ENCODE measurements around the gene C1orf159.
"Not testable (repeated sequence)": the region's sequence is repeated elsewhere in the genome, so short reads cannot be mapped to it uniquely, and the experiment has no call there.

The C1orf159 gene

DNA sequence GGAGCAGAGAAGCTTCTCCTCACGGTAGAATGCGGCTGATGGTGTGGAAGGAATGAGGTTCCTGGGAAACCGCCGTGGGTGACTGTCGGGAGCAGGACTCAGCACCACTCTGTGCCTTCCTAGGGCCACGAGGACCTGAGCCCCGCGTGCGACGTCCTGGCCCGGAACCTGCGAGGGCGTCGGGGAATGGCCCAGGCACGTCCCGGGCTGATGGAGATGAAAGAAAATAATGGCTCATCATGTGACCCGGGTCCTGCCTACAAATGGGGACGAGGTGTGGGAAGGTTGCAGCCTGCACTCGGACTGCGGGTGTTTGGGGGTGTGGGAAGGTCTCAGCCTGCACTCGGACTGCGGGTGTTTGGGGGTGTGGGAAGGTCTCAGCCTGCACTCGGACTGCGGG is 32.7 kb upstream of the C1orf159 start:
- no peak for FAIRE-seq

DNA sequence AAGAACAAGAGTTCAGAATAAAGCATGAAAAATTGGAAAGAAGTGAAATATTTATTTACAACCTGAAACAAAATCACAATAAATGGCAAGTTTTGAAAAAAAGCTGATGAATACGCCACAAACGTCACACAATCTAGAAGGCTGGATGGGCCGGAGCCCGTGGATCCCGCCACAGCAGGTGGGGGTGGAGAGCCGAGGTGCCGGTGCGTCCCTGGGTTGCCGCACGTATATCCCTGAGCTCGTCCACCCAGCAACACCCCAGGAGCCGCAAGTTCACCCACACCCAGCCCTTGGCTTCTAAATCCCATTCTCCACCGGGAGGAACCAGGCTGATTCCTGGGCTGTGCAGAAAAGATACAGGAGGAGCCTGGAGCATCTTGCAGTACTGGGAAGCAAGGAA is 32.2 kb upstream of the C1orf159 start:
- no peak for FAIRE-seq

DNA sequence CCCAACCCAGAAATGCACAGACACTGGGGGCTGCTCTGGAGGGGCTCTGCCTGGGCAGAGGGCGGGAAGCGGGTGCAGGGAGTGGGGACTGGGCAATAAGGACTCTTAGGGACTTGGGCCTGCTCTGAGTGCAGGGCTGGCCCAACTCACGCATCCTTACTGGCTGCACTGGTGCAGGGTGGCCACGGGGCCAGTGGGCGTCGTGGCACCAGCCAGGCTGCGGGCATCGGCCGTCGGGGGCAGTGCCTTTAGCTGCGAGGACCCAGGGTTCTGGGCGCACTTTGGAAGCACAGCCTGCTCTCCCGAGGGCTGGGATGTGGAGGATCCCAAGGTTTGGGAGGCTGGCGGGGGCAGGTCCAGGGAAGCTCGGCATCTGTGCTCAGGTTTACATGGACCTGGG is 30.7 kb upstream of the C1orf159 start:
- no peak for FAIRE-seq

DNA sequence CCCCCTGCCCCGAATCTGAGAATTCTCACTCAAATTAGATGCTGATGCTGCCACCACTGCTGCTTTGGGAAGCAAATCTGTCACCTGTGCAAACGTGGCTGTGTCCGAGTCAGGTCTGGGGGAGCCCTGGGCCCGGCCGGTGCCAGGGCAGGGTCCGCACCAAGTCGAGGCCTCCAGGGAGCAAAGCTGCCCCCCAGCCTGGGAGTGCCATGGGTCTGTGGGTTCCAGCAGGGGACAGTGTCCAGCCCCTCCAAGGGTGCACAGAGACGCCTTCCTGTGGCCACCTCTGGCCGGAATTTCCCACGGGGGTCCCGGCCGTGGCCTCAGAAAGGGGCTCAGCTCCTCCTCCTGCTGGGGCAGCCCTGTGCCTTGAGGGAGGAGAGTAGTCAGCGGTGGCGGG is 30.1 kb upstream of the C1orf159 start:
- FAIRE-seq: no peak

DNA sequence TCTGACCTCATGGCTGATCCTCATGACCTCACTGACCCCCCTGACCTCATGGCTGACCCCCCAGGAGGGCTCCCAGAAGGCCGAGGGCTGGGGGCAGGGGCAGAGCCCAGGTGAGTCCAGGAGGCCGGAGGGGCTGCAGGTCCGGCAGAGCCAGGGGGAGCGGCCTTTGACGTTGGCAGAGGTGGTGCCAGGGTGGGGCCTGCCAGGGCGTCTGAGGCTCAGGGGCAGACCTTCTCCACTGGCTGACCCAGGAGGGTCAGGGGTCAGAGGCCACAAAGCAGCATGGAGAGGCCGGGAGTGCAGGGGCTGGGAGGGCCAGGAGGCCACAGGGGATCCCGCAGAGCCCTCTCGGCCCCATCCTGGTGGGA is 29.6 kb upstream of the C1orf159 start:
- no peak for FAIRE-seq

DNA sequence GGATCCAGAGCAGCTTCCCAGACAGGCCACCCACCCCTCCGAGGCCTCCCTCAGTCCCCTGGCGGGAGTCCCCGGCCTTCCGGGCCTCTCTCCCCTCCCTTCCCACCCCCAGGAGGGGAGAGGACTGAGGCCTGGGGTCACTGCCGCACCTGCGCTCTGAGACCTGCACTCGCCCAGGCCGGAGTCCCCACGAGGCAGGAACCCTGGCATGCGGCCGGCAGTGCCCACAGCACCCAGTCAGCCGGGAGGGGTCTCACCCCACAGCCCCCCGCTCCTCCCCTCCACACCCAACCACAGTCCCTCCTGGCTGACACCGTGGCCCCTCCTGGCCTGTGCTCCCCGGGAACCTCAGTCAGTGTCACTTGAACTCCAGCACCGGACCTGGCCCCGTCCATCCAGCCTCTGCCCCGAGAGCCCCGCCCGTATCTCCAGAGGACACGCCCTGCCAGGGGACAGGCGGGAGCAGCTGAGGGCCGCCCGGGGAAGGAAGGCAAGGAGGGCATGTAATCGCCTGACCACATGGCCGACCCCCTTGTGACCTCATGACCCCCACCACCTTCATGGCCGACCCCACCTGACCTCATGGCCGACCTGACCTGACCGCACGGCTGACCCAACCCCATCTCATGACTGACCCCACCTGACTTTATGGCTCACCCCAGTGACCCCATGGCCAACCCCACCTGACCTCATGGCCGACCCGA is 29.1 kb upstream of the C1orf159 start:
- FAIRE-seq: no peak

DNA sequence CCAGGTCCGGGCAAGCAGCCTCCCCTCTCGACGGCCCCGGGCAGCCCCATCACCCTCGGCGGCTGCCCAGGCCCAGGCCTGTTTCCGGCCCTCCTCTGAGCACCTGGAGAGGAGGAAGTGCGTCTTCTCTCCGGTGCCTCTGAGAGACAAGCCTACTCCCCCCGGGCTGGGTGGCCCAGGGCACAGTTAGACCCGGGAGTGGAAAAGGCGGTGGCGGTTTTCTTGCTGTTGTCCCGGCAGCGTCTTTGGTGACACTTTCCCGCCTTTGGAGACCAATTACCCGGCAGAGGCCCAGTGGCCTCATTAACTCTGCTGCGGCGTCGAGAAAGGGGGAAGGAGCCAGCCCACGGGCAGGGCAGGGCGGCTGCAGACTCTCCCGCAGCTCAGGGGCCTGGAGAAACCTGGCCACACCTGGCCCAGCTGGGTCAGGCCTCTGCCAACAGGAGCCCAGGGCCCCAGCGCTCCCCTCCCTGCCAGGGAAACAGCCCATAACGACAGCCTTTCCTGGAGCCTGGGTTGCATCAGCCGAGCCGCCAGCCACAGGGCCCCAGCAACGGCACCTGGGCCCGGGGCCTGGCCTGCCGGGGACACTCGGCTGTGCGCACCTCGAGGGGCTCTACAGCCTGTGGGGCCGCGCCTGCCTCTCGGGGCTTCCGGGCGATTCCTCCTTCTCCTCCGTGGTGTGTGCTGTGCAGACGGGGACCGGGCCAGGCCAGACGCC is 28.4 kb upstream of the C1orf159 start:
- no peak for FAIRE-seq

DNA sequence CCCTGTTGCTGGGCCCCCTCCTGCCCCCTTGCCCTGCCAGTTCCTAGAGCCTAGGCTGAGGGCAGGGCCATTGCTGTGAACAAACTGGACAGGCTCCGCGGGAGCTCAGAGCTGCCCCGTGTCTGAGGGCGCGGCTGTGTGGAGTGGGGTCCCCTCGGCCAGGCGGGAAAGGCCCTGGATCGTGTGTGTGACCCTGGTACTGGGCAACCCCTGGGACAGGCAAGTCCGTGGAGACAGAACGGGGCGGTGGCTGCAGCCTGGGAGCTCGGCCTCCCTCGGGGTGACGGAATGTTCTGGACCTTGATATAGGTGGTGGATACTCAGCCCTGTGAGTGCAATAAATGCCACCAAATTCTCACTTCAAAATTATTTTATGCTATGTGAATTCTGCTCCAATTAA is 27.7 kb upstream of the C1orf159 start:
- no peak for FAIRE-seq

DNA sequence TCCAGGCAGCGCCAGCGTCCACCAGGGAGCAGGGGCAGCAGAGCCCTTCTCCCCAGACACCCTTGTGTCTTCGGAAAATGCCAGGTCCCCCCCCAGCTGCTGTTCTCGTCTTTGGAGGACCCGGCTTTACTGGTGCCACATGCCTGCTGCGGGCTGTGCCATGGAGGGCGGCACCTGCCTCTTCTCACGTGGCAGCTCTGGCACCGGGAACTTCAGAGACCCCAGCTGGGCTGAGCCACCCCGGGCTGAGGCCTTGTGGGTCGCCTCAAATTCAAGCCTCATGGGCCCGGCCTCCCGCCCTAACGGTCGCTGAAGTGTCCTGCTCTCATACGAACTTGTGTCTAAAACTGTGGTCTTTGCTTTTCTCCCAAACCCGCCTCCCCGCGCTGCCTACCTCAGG is 27.0 kb upstream of the C1orf159 start:
- no peak for FAIRE-seq

DNA sequence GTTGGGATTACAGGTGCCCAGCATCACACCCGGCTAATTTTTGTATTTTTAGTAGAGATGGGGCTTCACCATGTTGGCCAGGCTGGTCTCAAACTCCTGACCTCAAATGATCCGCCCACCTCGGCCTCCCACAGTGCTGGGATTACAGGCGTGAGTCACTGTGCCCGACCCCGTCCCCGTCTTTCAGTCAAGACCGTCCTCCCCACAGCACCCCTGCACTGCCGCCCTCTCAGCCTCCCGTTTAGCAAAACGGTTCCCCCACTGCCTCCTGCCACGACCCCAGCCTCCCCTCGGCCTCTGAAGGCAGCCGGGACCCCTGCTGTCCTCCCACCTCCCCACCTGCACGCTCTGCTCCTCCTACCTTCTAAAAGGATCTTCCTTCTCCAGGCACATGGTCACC is 26.5 kb upstream of the C1orf159 start:
- not testable (repeated sequence) for FAIRE-seq

DNA sequence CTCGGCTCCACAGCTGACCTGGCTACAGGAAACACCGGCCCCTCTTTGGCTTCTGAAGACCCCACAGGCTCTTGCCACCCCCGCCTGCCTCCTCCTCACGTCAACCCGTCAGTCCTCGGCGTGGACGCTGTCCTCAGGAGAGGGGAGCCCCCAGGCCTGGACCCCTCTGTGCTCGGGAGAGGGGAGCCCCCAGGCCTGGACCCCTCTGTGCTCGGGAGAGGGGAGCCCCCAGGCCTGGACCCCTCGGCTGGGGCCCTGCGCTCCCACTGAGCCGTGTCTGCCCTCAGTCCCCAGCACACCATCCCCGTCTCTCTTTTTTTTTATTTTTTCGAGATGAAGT is 26.0 kb upstream of the C1orf159 start:
- no peak for FAIRE-seq

DNA sequence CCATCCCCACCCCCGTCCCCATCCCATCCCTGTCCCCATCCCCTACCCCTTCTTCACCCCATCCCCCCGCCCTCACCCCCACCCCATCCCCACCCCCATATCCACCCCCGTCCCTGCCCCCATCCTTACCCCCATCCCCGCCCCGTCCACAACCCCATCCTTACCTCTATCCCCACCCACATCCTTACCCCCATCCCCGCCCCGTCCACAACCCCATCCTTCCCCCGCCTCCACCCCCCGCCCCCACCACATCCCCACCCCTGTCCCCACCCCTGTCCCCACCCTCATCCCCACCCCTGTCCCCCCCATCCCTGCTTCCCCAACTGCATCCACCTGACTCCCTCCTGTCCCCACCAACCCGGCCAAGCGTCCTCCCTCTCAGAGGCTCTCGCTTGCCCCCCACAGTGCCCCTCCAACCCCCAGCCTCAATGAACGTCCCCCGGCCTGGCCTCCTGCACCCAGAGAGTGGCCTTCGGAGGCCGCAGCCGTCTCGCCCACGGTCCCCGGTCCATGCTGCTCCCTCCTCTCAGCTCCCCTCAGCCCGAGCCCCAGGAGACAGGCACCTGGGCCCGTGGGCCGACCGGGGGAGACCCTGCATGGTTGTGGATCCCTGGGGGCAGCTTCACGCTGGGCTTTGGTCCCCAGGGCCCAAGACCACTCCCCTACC is 25.5 kb upstream of the C1orf159 start:
- no peak for FAIRE-seq

DNA sequence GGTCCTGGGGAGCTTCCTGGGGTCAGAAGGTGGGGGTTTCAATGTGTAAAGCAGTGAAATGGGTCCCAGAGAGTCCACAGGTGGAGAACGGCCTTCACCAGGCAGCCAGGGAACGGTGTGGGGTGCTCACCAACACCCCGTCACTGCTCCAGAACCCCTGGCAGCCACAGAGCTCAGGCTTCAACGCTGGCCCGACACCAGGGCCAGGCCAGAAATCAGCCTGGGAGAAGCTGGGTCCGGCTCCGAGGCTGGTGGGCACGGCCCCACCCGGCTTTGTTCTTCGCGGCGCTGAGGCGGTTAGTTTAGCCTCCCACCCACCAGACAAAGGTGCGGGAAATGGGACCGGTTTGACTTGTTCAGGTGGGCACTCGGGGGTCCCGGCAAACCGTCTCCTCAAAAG is 24.8 kb upstream of the C1orf159 start:
- no peak for FAIRE-seq

DNA sequence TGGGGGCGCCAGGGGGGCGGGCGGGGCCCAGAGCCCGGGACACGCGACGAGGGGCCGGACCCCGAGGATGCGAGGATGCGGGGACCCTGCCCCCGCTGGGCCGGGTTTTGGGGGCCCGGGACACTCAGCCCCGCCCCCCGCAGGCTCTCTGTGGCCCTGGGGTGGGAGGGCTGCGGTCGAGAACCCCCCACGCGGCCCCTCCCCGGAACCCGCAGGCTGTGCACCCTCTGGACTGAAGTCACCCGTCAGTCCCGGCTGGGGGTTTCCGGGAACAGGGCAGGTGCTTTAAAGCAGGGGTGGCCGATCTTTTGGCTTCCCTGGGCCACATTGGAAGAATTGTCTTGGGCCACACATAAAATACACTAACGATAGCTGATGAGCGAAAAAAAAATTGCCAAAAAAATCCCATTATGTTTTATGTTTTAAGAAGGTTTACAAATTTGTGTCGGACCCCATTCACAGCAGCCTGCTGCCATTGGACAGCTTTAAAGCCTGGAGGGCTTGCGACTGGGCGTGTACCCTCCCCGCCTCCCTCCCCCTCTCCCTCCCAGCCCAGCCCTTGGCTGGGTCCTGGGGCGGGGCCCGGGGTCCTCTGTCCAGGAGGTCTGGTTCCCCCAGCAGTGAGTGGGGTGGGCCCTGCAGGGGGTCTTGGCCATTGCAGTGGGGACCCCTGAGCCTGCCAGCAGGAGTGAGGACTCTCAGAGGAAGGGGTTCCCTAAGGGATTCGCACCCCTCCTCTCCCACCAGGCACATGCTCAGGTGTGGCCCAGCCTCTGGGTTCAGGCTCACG is 21.6 kb upstream of the C1orf159 start:
- FAIRE-seq: no peak

DNA sequence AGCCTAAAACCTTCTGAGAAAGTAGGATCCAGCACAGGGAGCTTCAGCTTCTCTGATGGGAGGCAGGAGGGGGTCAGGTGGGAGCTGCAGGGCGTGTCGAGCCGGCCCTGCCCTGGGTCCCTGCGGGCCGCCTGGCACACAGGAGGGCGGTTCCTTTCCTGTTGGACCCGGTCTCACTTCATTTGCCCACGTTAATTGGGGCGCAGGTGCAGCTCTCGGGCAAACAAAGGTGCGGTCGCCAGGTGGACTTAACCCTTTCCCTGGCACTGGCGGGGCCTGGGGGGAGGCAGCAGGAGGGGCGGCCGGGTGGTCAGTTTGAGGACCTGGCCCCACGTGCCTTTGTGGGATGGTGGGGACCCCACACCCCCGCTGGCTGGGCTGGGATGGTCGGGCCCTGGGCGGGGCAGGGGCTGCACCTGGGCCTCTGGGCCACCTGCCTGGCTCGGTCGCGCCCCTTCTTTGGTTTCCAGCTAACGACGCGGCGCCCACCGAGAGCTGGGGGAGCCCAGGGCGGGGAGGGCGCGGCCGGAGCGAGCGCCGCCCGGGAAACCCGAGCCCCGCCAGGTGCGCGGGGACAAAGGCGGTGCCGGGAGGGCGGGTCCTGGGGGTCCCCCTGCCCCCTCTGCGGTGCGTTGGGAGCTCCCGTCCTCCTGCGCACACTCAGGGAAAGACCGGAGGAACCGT is 20.8 kb upstream of the C1orf159 start:
- FAIRE-seq: no peak

DNA sequence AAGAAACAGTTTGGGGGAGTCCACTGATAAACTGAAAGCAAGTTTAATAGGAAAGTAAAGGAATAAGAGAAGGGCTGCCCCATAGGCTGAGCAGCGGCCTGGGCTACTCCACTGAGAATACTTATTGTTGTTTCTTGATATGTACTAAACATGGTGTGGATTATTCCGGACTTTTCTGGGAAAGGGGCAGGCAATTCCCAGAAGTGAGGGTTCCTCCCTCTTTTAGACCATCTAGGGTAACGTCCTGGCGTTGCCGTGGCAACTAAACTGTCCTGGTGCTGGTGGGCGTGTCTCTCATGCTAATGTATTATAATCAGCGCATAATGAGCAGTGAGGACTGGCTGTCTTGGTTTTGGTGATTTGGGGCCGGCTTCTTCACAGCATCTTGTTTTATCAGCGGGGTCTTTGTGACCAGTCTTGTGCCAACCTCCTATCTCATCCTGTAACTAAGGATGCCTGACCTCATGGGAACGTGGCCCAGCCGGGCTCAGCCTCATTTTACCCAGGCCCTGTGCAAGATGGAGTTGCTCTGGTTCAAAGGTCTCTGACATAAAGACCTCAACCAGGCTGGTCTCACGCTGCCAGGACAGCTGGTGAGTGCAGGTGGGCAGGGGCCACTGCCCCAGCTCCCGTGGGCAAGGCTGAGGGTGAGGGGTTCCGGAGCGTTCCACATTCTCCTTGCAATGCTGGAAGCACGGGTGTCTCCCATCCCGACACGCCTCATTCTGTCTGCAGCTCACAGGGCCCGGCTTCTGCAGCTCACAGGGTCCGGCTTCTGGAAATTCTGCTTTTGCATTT is 19.6 kb upstream of the C1orf159 start:
- no peak for FAIRE-seq

DNA sequence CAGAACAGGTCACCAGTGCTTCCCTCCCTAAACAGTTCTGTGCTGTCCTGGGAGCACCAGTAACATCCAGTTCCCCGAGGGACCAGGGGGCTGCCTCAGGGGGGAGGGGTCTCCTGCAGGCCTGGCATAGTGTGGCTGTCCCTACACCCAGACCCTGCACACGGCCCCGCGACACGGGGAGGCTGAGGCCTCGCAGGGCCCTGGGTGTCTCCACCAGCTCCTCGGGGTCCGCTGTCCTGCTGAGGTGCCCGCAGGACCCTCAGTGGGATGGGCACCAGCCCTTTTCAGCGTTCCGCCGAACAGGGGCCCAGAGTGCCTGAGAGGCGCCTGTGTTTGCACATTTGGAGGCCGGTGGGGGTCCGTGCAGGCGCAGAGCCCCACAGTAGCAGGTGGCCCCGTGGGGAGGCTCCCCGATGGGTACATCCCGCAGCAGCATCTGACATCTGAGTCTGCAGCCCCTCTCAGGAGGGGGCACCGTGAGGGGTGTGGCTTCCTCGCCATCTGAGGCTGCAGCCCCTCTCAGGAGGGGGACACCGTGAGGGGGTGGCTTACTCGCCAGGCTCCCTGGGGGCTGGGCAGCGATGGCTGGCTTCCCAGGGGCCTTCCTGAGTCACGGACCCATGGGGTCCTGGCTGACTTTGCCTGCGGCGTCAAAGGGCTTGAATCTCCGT is 18.5 kb upstream of the C1orf159 start:
- FAIRE-seq: no peak

DNA sequence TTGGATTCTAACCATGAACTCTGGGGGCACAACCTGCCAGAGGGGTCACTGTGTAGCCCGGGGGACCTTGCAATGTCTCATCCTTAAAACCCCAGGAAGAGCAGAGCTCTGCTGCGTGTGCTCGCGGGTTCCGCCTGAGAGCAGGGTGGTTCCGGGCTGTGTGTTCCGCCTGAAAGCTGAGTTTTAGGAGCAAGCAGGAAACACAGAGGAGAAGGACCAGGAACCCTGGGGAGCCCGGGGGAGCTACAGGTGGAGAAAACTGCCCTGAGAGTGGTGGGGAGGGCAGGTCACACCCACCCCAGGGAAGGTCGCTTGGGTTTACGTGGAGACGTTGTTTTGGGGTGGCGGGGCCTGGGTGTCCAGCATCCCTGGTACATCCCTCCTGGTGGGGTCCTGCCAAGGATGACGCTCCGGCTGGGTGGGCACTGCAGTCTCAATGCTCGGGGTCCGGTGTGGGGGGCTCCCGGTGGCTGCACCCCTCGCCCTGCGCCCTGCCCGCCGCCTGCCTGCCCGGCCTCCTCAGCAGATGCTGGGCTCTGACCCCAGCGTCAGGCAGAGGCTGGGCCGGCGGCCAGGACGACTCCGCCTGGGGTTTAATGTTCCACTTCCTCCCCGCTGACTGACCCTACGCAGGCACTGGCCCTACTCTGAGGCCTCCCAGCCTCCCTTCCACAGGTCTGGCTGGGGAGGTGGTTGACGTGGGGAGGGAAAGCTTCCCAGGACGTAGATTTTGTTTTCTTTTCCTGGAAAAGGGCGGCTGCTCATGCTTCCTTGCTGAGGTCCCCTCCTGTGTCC is 17.3 kb upstream of the C1orf159 start:
- FAIRE-seq: no peak

DNA sequence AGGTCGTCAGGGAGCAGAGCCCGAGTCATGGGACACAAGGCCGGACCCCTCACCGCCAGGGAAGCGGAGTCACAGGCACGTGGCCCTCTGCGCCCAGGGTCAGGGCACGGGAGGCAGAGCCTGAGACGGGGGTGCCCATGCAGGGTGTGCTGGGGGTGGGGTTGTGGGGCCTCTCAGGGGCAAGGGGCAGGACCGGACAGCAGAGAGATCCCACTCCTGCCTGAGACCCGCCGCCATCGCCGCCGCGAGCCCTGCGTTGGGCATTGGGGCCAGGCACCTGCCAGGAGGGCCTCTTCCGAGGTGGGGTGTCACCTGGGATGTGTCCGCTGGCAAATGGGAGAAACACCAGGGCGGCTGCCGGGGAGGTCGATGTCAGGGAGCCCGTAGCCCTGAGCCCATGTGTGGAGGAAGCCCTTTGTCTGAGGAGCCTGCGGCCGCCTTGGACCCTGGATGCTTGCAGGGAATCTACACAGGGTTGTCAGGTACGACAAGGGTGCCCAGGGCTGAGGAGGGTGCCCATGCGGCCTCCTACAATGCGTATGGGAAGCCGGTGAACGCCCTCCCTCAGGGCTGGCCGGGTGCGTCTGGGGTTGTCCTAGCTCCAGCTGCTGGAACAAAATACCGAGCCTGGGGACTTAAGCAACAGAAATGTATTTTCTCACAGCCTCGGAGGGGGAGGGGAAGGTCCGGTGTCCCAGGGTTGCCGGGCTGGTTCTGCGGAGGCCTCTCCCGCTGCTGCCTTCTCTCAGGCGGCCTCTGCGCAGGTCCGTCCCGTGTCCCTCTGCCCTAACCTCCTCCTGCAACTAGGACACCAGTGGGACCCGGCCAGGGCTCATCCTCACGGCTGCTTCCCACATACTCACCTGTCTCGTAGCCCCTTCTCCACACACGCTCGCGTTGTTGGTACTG is 16.4 kb upstream of the C1orf159 start:
- no peak for FAIRE-seq

Measured in G401.6 (cell line).